Nephron progenitor cell (in vitro differentiated cells): Measurements from ENCODE around the gene GDAP2.

Experiments
- DNase-seq: peaks from one replicate; pipeline ENCODE4 v3.0.0; 2021
- H3K27ac Mint-ChIP-seq: 2 replicates; pipeline ENCODE4 v1.8.0; 2021; ENCODE audit warnings: mild to moderate bottlenecking, moderate library complexity, mixed read lengths
- H3K27me3 Mint-ChIP-seq: 2 replicates; pipeline ENCODE4 v1.8.0; 2021; ENCODE audit warnings: mild to moderate bottlenecking, low read depth, mixed read lengths; ENCODE audit not compliant: poor library complexity
- H3K36me3 Mint-ChIP-seq: 2 replicates; pipeline ENCODE4 v1.8.0; 2021; ENCODE audit warnings: low read depth, mixed read lengths
- H3K4me1 Mint-ChIP-seq: 2 replicates; pipeline ENCODE4 v1.8.0; 2021; ENCODE audit warnings: mixed read lengths
- H3K4me3 Mint-ChIP-seq: 2 replicates; pipeline ENCODE4 v1.8.0; 2021; ENCODE audit warnings: mild to moderate bottlenecking, moderate library complexity, mixed read lengths
- H3K9me3 Mint-ChIP-seq: 2 replicates; pipeline ENCODE4 v1.8.0; 2021; ENCODE audit warnings: mild to moderate bottlenecking, moderate library complexity, mixed read lengths
- CTCF ChIP-seq: fragments of 200-600 bp; sonication (generic); IDR thresholded peaks from 2 replicates; pipeline ENCODE4 v1.5.0; 2021; ENCODE audit warnings: antibody characterized with exemption

GDAP2 gene

GRCh38 chr1:117843791-117844190, 85.6 kb downstream of the GDAP2 start:
- no peak overlapping the region for H3K4me3 Mint-ChIP-seq
- no peak overlapping the region for H3K27ac Mint-ChIP-seq
- no peak for DNase-seq
- H3K27me3 Mint-ChIP-seq: peaks cover 2% of the 10 kb centered on the region
- no peaks in the 10 kb centered on the region for H3K4me1 Mint-ChIP-seq
- H3K36me3 Mint-ChIP-seq: peaks cover 26% of the 10 kb centered on the region
- no peak for TF ChIP-seq CTCF
- H3K9me3 Mint-ChIP-seq: peaks cover 18% of the 10 kb centered on the region

GRCh38 chr1:117842408-117843170, 86.8 kb downstream of the GDAP2 start:
- no peak for DNase-seq
- H3K36me3 Mint-ChIP-seq: peaks cover 32% of the 10 kb centered on the region
- H3K4me1 Mint-ChIP-seq: no peaks in the 10 kb centered on the region
- H3K9me3 Mint-ChIP-seq: peaks cover 18% of the 10 kb centered on the region
- no peak for TF ChIP-seq CTCF
- H3K27ac Mint-ChIP-seq: no peak overlapping the region
- H3K4me3 Mint-ChIP-seq: no peak overlapping the region
- peaks cover 2% of the 10 kb centered on the region for H3K27me3 Mint-ChIP-seq

- TF ChIP-seq CTCF: no peak
- Mint-ChIP-seq H3K4me1 (no peaks in the 10 kb centered on the region), H3K4me3 (no peak overlapping the region), H3K36me3 (peaks cover 32% of the 10 kb centered on the region), H3K9me3 (peaks cover 18% of the 10 kb centered on the region), H3K27me3 (peaks cover 2% of the 10 kb centered on the region), H3K27ac (no peak overlapping the region)
- no peak for DNase-seq
These were observed 88.2 kb downstream of the GDAP2 start for GRCh38 chr1:117841117-117841650.

GRCh38 chr1:117838911-117839310, 90.5 kb downstream of the GDAP2 start:
- Mint-ChIP-seq H3K9me3 (peaks cover 6% of the 10 kb centered on the region), H3K27me3 (peaks cover 4% of the 10 kb centered on the region), H3K4me3 (no peak overlapping the region), H3K4me1 (no peaks in the 10 kb centered on the region), H3K36me3 (peaks cover 20% of the 10 kb centered on the region), H3K27ac (no peak overlapping the region)
- DNase-seq: no peak
- no peak for TF ChIP-seq CTCF

- H3K27me3 Mint-ChIP-seq: peaks cover 8% of the 10 kb centered on the region
- peaks cover 5% of the 10 kb centered on the region for H3K9me3 Mint-ChIP-seq
- no peak for TF ChIP-seq CTCF
- H3K36me3 Mint-ChIP-seq: peaks cover 6% of the 10 kb centered on the region
- no peak overlapping the region for H3K4me3 Mint-ChIP-seq
- H3K4me1 Mint-ChIP-seq: no peaks in the 10 kb centered on the region
- DNase-seq: no peak
- no peak overlapping the region for H3K27ac Mint-ChIP-seq
These were observed 93.4 kb downstream of the GDAP2 start for GRCh38 chr1:117836069-117836468.

GRCh38 chr1:117834416-117834815, 95.0 kb downstream of the GDAP2 start:
- TF ChIP-seq CTCF: no peak
- no peak for DNase-seq
- no peak overlapping the region for H3K27ac Mint-ChIP-seq
- no peaks in the 10 kb centered on the region for H3K4me1 Mint-ChIP-seq
- H3K36me3 Mint-ChIP-seq: peaks cover 6% of the 10 kb centered on the region
- peaks cover 8% of the 10 kb centered on the region for H3K27me3 Mint-ChIP-seq
- H3K4me3 Mint-ChIP-seq: no peak overlapping the region
- peaks cover 12% of the 10 kb centered on the region for H3K9me3 Mint-ChIP-seq
